Stimulated activated CD4-positive, alpha-beta T cell treated with anti-CD3 and anti-CD28 coated beads, Interleukin-4, amount 100 ng/mL, for 1 hour (primary cell): ENCODE measurements around the gene TMEM154.

ENCODE experiments used
- DNase-seq: peaks from one replicate; pipeline ENCODE4 v3.0.0-alpha.2; 2020

Gene TMEM154

GRCh38 chr4:152590179-152591031, 89.4 kb downstream of the TMEM154 start:
- DNase-seq = no peak

GRCh38 chr4:152588869-152589268, 90.9 kb downstream of the TMEM154 start:
- DNase-seq = no peak

GRCh38 chr4:152587127-152587526, 92.7 kb downstream of the TMEM154 start:
- no peak for DNase-seq

- no peak for DNase-seq
These were observed 93.1 kb downstream of the TMEM154 start for GRCh38 chr4:152586668-152587067.

- DNase-seq = no peak
These were observed 94.8 kb downstream of the TMEM154 start for GRCh38 chr4:152585023-152585441.

- no peak for DNase-seq
These were observed 98.1 kb downstream of the TMEM154 start for GRCh38 chr4:152581536-152582160.

GRCh38 chr4:152579916-152580315, 99.9 kb downstream of the TMEM154 start:
- DNase-seq = no peak

- DNase-seq = no peak
These were observed 100.6 kb downstream of the TMEM154 start for GRCh38 chr4:152579107-152579764.

GRCh38 chr4:152578670-152579069, 101.1 kb downstream of the TMEM154 start:
- DNase-seq = no peak

- no peak for DNase-seq
These were observed 101.9 kb downstream of the TMEM154 start for GRCh38 chr4:152577708-152578396.

- no peak for DNase-seq
These were observed 104.3 kb downstream of the TMEM154 start for GRCh38 chr4:152575533-152575932.

GRCh38 chr4:152573861-152574260, 105.9 kb downstream of the TMEM154 start:
- no peak for DNase-seq

GRCh38 chr4:152572417-152573086, 107.2 kb downstream of the TMEM154 start:
- no peak for DNase-seq

GRCh38 chr4:152571770-152572169, 108.0 kb downstream of the TMEM154 start:
- DNase-seq = no peak

- DNase-seq = no peak
These were observed 108.5 kb downstream of the TMEM154 start for GRCh38 chr4:152571296-152571695.
